ENCODE data around the gene C17orf75.
A peak's percentile ranks its signal among the peaks of the same experiment; 100 is the strongest.

C17orf75 gene

DNA sequence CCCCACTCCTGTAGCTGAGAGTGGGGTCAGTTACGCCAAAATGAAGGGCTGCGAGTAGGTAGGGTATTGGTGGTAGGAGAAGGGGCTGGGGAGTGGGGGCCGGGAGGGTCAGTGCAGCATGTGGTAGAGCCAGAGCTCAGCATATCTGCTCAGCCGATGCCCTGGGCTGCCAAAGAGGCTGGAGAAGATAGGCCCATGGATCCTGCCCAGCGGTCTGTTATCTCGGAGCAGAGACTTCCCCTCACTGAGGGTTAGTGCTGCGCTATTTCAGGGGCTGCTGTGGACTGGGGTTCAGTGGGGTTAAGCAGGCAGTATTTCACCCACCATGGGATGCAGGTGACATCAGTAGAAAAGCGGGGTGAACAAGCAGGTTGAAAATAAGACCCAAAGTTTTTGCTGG is 56.7 kb downstream of the C17orf75 start:
- no peak for DNase-seq
- H3K9me3 ChIP-seq (ENCODE audit: severe bottlenecking), result no peaks in the 10 kb centered on the region
- H3K4me3 ChIP-seq (ENCODE audit: low read depth, low read length), result no peak overlapping the region
- H3K27ac ChIP-seq, result no peak overlapping the region
- TF ChIP-seq, protein P1, sequence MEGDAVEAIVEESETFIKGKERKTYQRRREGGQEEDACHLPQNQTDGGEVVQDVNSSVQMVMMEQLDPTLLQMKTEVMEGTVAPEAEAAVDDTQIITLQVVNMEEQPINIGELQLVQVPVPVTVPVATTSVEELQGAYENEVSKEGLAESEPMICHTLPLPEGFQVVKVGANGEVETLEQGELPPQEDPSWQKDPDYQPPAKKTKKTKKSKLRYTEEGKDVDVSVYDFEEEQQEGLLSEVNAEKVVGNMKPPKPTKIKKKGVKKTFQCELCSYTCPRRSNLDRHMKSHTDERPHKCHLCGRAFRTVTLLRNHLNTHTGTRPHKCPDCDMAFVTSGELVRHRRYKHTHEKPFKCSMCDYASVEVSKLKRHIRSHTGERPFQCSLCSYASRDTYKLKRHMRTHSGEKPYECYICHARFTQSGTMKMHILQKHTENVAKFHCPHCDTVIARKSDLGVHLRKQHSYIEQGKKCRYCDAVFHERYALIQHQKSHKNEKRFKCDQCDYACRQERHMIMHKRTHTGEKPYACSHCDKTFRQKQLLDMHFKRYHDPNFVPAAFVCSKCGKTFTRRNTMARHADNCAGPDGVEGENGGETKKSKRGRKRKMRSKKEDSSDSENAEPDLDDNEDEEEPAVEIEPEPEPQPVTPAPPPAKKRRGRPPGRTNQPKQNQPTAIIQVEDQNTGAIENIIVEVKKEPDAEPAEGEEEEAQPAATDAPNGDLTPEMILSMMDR (IDR thresholded peaks at IDR 0.05; ENCODE audit: low read depth, low read length), result no peak
- no peaks in the 10 kb centered on the region for H3K27me3 ChIP-seq (ENCODE audit: insufficient read depth, low read depth, severe bottlenecking)
- H3K36me3 ChIP-seq, result peaks cover 21% of the 10 kb centered on the region

DNA sequence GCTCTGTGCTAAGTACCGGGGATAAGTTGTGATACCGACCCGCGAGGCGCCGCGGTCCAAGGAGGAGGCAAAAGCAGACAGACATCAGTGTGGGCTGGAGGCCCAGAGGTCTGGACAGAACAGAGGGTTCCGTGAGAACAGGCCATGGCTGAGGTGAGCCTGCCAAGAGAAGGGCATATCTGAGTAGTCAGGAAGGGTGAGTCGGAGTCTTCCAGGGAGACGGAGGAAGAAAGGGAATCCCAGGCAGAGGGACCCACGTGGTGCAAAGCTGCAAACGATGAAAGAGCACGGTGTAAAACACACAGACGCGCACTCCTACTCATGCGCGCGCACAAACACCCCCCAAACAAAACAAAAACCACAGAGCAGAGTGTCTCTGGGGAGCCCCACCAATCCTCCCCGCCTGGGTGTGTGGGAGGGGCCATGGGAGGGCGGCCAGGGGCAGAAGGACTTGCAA is 58.2 kb downstream of the C17orf75 start:
- no peak overlapping the region for H3K4me3 ChIP-seq (ENCODE audit: low read depth, low read length)
- no peaks in the 10 kb centered on the region for H3K9me3 ChIP-seq (ENCODE audit: severe bottlenecking)
- TF ChIP-seq, protein P1 (IDR thresholded peaks at IDR 0.05; ENCODE audit: low read depth, low read length), result no peak
- H3K36me3 ChIP-seq, result peaks cover 8% of the 10 kb centered on the region
- no peak for DNase-seq
- no peaks in the 10 kb centered on the region for H3K27me3 ChIP-seq (ENCODE audit: insufficient read depth, low read depth, severe bottlenecking)
- no peak overlapping the region for H3K27ac ChIP-seq

DNA sequence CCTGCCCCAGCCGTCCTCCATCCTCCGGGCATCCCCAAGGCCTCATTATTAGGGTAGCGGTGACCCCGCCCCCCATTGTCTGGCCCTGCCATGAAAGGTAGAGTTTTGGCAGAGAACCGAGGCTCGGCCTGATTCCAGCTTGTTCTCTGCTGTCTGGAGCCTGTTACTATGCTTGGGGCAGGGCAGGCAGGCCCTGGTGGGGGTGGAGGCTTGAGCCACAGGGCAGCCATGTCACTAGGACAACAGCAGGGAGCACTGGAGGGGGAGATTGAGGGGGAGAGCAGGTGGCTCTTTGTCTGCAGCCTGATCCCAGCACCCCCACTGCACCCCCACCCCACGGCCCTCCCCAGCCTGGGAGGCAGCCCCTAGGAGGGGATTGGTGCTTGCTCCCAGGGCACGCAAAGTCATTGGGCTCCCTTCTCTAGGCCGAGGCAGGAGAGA is 60.9 kb downstream of the C17orf75 start:
- peak; percentile 75 for DNase-seq
- Histone ChIP-seq H3K27me3 (ENCODE audit: insufficient read depth, low read depth, severe bottlenecking) (no peaks in the 10 kb centered on the region), H3K4me3 (ENCODE audit: low read depth, low read length) (no peak overlapping the region)

DNA sequence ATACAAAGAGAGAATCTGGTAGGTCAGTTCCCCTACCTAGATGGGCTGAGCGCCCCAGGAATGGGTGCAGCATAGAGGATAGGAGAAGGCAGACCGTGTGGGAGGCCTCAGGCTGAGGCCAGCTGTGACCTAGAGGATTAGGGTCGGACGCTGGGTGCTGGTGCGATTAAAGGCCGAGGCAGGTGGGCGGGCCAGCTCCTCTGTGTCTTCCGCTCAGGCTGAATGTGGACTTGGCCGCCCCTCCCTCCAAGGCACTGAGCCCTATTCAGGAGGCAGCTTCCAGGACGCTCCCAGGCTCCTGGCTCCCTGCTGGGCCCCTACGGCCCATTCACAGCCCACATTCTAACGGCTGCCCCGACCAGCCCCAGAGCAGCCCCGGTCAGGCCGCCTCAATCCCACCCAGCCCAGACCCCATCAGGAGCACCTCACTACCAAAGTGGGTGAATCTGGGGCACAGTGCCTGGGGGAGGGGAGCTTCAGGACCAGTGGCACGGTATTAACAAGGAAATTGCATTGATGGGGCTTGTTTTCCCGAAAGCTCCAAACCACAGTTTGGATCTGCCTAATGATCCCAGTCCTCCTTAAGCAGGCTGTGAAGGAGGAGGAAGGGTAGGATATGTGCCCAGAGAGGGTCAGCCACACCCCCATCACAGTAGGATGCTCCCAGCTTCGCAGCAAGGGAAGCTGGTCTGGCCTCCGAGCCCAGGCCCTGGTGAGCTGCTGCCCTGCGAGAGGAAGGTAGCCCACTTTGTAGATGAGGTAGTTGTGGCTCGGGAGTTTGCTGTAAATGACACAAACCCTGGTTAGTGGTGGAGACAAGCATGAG is 61.9 kb downstream of the C17orf75 start:
- H3K4me3 ChIP-seq (ENCODE audit: low read depth, low read length), result peak overlapping the region; percentile 11; the same call in 1 of the 2 replicates
- peak; percentile 96 for DNase-seq
- TF ChIP-seq, protein P1 (IDR thresholded peaks at IDR 0.05; ENCODE audit: low read depth, low read length), result no peak
- H3K27ac ChIP-seq, result peak overlapping the region; percentile 88
- no peaks in the 10 kb centered on the region for H3K27me3 ChIP-seq (ENCODE audit: insufficient read depth, low read depth, severe bottlenecking)
- no peaks in the 10 kb centered on the region for H3K9me3 ChIP-seq (ENCODE audit: severe bottlenecking)
- H3K36me3 ChIP-seq, result peaks cover 13% of the 10 kb centered on the region

More for the DNA sequence above, 60.9 kb downstream of the C17orf75 start:
- H3K27ac ChIP-seq, result peak overlapping the region; percentile 88
- TF ChIP-seq, protein P1 (IDR thresholded peaks at IDR 0.05; ENCODE audit: low read depth, low read length), result no peak
- no peaks in the 10 kb centered on the region for H3K9me3 ChIP-seq (ENCODE audit: severe bottlenecking)
- peaks cover 13% of the 10 kb centered on the region for H3K36me3 ChIP-seq

DNA sequence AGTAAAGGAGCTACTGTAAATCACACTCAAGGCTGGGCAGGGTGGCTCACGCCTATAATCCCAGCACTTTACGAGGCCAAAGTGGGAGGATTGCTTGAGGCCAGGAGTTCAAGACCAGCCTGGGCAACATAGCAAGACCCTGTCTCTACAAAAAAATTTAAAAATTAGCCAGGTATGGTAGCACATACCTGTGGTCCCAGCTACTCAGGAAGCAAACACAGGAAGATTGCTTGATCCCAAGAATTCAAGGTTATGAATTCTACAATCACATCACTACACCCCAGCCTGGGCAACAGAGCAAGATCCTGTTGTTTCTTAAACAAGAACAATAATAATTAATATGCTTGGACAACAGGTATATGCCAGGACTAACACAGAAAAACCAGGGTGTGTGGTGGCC is 63.2 kb downstream of the C17orf75 start:
- H3K9me3 ChIP-seq (ENCODE audit: severe bottlenecking), result no peaks in the 10 kb centered on the region
- DNase-seq, result no peak
- H3K27me3 ChIP-seq (ENCODE audit: insufficient read depth, low read depth, severe bottlenecking), result no peaks in the 10 kb centered on the region
- TF ChIP-seq, protein P1 (IDR thresholded peaks at IDR 0.05; ENCODE audit: low read depth, low read length), result no peak
- peaks cover 13% of the 10 kb centered on the region for H3K36me3 ChIP-seq
- peak overlapping the region; percentile 88 for H3K27ac ChIP-seq
- no peak overlapping the region for H3K4me3 ChIP-seq (ENCODE audit: low read depth, low read length)

Data from WERI-Rb-1 (cell line).